PFSK-1 (cell line): ENCODE data around the gene NUPR1.

Experiments used
- POLR2AphosphoS5 ChIP-seq: IDR thresholded peaks from 2 replicates; pipeline ENCODE4 v1.6.1; 2012; ENCODE audit warnings: low read depth, mild to moderate bottlenecking, control low read depth, low read length, moderate library complexity
- TAF1 ChIP-seq: IDR thresholded peaks from 2 replicates; pipeline ENCODE4 v1.6.1; 2012; ENCODE audit warnings: low read length, control low read depth, borderline replicate concordance; ENCODE audit not compliant: insufficient read depth
- TF ChIP-seq, protein P1 (sequence below), 2 experiments: IDR thresholded peaks; 2 replicates each; pipeline versions ENCODE4 v1.6.1 to v1.8.0; 2011 to 2012; ENCODE audit warnings: low read depth in 2 of 2, low read length in 2 of 2, control low read depth in 1 of 2, inconsistent platforms in 1 of 2, mild to moderate bottlenecking in 1 of 2, moderate library complexity in 1 of 2; ENCODE audit not compliant: insufficient read depth in 1 of 2

DNA sequence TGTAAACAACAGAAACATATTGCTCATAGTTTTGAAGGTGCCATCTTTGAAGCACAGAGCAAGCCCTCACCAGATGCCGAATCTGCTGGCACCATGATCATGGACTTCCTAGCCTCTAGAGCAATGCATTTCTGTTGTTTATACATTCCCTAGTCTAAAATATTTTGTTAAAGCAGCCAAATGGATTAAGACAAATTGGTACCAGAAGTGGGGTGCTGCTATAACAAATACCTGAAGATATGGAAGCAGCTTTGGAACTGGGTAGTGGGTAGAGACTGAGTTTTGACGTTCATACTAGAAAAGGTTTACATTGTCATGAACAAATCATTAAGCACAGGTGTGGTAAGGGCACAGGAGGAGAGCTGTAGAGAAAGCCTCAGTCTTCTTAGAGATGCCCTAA, 28.5 kb upstream of the NUPR1 start:
- TF ChIP-seq POLR2AphosphoS5: no peak
- TF ChIP-seq, protein P1, sequence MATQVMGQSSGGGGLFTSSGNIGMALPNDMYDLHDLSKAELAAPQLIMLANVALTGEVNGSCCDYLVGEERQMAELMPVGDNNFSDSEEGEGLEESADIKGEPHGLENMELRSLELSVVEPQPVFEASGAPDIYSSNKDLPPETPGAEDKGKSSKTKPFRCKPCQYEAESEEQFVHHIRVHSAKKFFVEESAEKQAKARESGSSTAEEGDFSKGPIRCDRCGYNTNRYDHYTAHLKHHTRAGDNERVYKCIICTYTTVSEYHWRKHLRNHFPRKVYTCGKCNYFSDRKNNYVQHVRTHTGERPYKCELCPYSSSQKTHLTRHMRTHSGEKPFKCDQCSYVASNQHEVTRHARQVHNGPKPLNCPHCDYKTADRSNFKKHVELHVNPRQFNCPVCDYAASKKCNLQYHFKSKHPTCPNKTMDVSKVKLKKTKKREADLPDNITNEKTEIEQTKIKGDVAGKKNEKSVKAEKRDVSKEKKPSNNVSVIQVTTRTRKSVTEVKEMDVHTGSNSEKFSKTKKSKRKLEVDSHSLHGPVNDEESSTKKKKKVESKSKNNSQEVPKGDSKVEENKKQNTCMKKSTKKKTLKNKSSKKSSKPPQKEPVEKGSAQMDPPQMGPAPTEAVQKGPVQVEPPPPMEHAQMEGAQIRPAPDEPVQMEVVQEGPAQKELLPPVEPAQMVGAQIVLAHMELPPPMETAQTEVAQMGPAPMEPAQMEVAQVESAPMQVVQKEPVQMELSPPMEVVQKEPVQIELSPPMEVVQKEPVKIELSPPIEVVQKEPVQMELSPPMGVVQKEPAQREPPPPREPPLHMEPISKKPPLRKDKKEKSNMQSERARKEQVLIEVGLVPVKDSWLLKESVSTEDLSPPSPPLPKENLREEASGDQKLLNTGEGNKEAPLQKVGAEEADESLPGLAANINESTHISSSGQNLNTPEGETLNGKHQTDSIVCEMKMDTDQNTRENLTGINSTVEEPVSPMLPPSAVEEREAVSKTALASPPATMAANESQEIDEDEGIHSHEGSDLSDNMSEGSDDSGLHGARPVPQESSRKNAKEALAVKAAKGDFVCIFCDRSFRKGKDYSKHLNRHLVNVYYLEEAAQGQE (IDR thresholded peaks at IDR 0.05; ENCODE audit: insufficient read depth in 1 of 2, low read depth in 2 of 2, low read length in 2 of 2): no peak
- no peak for TF ChIP-seq TAF1
